Duodenal mucosa (tissue), 2 donors: ENCODE data around the gene TFB2M.
"Not testable (repeated sequence)": the region's sequence is repeated elsewhere in the genome, so short reads cannot be mapped to it uniquely, and the experiment has no call there.

Experiments
- H3K27ac ChIP-seq: one replicate; pipeline ENCODE4 v1.7.0; 2013; ENCODE audit warnings: low read depth, low read length
- H3K27me3 ChIP-seq, 2 donors: one replicate each; pipeline ENCODE4 v1.7.0; 2013; ENCODE audit warnings: low read length in 2 of 2, control low read depth in 1 of 2; ENCODE audit not compliant: insufficient read depth in 2 of 2, control insufficient read depth in 1 of 2
- H3K36me3 ChIP-seq, 2 donors: one replicate each; pipeline ENCODE4 v1.7.0; 2013; ENCODE audit warnings: low read length in 2 of 2, control low read depth in 1 of 2; ENCODE audit not compliant: insufficient read depth in 2 of 2, control insufficient read depth in 1 of 2
- H3K4me1 ChIP-seq, 2 donors: one replicate each; pipeline ENCODE4 v1.7.0; 2013; ENCODE audit warnings: low read length in 2 of 2, control low read depth in 1 of 2; ENCODE audit not compliant: insufficient read depth in 2 of 2, control insufficient read depth in 1 of 2
- H3K4me3 ChIP-seq, 2 donors: one replicate each; pipeline ENCODE4 v1.7.0; 2013; ENCODE audit warnings: low read length in 2 of 2, low read depth in 1 of 2
- H3K9ac ChIP-seq, 2 donors: one replicate each; pipeline ENCODE4 v1.7.0; 2013; ENCODE audit warnings: low read length in 2 of 2, low read depth in 1 of 2
- H3K9me3 ChIP-seq, 2 donors: one replicate each; pipeline ENCODE4 v1.7.0; 2013; ENCODE audit warnings: low read length in 2 of 2, control low read depth in 1 of 2; ENCODE audit not compliant: control insufficient read depth in 1 of 2

Gene TFB2M

DNA sequence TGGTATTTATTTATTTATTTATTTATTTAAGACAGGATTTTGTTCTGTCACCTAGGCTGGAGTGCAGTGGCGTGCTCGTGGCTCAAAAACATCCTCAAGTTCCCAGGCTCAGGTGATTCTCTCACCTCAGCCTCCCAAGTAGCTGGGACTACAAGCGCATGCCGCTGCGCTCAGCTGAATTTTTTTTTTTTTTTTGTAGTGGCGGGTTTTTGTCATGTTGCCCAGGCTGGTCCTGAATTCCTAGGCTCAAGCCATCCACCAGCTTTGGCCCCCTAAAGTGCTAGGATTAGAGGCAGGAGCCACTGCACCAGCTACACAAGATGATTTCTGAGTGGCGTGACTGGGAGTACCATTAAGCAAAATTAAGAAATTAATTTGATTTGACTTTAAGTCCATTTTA is 31.9 kb upstream of the TFB2M start:
- no peaks in the 10 kb centered on the region for H3K9me3 ChIP-seq
- no peak overlapping the region for H3K27ac ChIP-seq
- H3K4me1 ChIP-seq: peaks cover 0 to 6% of the 10 kb centered on the region in 2 donors
- no peaks in the 10 kb centered on the region for H3K27me3 ChIP-seq
- no peak overlapping the region for H3K4me3 ChIP-seq
- H3K9ac ChIP-seq: no peak overlapping the region
- H3K36me3 ChIP-seq: peaks cover 0 to 5% of the 10 kb centered on the region in 2 donors

DNA sequence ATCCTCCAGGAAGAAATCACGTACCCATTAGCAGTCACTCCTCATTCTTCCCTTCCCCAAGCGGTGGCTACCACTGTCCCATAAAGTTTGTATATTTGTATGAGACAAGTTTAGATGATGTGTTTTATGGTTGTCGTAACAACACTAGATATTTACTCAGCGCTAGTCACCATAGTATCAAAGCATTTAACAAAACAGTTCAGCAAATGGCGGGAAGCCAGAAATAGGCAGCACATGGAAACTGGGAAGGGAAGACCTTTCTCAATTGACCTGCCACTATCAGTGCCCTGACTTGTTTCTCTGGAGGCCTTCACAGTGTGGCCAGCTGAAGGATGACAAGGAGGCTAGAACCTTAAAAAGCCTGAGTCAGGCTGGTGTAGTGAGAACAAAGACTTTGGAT is 31.3 kb upstream of the TFB2M start:
- Histone ChIP-seq H3K36me3 (peaks cover 0 to 5% of the 10 kb centered on the region in 2 donors), H3K9me3 (no peaks in the 10 kb centered on the region), H3K4me3 (no peak overlapping the region), H3K27me3 (no peaks in the 10 kb centered on the region), H3K27ac (no peak overlapping the region), H3K9ac (no peak overlapping the region), H3K4me1 (peaks cover 0 to 6% of the 10 kb centered on the region in 2 donors)

DNA sequence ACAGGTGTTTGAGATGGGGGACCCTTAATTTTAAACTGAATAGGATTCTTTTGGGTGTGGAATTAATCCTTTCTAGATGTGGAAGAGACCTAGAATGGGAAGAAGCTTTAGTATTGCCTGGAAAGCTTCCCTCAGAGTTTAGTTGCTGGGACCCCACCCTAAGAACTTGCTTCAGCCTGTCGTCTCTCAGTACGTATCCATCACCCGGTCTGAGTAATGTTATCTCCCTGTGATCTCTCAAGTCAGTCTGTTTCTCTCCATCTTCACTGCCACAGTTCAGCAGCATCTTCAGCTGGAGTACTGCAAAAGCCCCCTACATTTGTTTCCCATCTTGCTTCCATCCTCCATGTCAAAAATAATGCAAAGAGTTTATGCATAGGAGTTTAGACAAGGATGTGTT is 29.1 kb upstream of the TFB2M start:
- peaks cover 7 to 13% of the 10 kb centered on the region in 2 donors for H3K36me3 ChIP-seq
- no peak overlapping the region for H3K4me3 ChIP-seq
- no peak overlapping the region for H3K27ac ChIP-seq
- H3K27me3 ChIP-seq: no peaks in the 10 kb centered on the region
- H3K9me3 ChIP-seq: no peaks in the 10 kb centered on the region
- no peak overlapping the region for H3K9ac ChIP-seq
- peaks cover 5 to 14% of the 10 kb centered on the region in 2 donors for H3K4me1 ChIP-seq

DNA sequence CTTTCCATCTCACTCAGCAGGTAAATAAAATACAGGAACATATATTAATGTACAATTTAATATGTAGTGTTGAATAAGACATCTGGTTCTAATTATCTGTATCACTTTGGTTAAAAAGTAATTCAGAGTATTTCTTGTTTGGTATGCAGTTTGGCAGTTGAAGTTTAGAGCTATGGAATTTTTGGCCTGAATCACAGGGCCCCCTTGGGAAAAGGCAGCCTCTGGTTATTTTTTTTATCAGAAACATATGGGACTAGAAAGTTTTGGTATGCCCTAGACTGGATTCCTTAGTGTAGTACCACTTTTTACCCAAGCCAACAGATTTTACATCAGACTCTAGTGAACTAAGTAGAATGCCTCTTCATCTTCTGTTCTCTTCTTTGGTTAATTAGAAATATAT is 26.6 kb upstream of the TFB2M start:
- Histone ChIP-seq H3K27ac (no peak overlapping the region), H3K27me3 (no peaks in the 10 kb centered on the region)

DNA sequence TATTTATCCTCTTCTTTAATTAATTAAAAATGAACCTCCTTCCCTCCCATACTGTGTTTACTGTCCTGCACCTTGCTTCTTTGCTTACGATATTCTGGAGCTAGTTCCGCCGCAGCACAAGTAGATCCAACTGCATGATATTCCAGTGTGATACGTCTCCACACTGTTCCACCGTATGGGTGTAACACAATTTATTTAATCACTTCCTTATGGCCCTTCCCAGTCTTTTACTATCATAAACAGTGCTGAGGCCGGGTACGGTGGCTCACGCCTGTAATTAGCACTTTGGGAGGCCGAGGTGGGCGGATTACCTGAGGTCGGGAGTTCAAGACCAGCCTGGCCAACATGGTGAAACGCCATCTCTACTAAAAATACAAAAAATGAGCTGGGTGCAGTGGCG is 25.9 kb upstream of the TFB2M start:
- H3K9ac ChIP-seq: no peak overlapping the region
- peaks cover 9 to 11% of the 10 kb centered on the region in 2 donors for H3K4me1 ChIP-seq
- no peaks in the 10 kb centered on the region for H3K9me3 ChIP-seq
- no peak overlapping the region for H3K27ac ChIP-seq
- no peaks in the 10 kb centered on the region for H3K27me3 ChIP-seq
- H3K36me3 ChIP-seq: peaks cover 7 to 13% of the 10 kb centered on the region in 2 donors
- no peak overlapping the region for H3K4me3 ChIP-seq

More for the DNA sequence above, 26.6 kb upstream of the TFB2M start:
- Histone ChIP-seq H3K9ac (no peak overlapping the region), H3K4me1 (peaks cover 5 to 14% of the 10 kb centered on the region in 2 donors), H3K4me3 (no peak overlapping the region), H3K36me3 (peaks cover 7 to 13% of the 10 kb centered on the region in 2 donors), H3K9me3 (no peaks in the 10 kb centered on the region)

DNA sequence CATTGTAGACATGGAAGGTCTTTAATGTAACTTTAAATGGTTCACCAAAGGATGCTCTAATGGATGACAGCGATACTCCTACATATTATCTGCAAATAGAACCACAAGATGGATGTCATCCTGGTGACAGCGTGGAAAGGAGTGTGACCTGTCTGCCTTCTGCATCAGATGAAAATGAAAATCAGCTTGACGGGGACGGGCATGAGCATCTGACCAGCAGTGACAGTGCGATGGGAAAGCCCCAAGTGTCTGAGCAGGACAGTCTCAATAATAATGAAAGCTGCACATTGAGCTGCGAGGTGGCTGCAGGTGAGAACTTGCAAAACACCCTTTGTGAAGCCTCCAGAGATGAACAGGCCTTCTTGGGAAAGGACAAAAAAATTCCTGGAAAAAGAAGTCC is 25.4 kb upstream of the TFB2M start:
- Histone ChIP-seq H3K36me3 (peaks cover 7 to 13% of the 10 kb centered on the region in 2 donors), H3K27ac (no peak overlapping the region), H3K4me1 (peaks cover 8 to 11% of the 10 kb centered on the region in 2 donors), H3K9ac (no peak overlapping the region), H3K27me3 (no peaks in the 10 kb centered on the region), H3K4me3 (no peak overlapping the region), H3K9me3 (no peaks in the 10 kb centered on the region)

DNA sequence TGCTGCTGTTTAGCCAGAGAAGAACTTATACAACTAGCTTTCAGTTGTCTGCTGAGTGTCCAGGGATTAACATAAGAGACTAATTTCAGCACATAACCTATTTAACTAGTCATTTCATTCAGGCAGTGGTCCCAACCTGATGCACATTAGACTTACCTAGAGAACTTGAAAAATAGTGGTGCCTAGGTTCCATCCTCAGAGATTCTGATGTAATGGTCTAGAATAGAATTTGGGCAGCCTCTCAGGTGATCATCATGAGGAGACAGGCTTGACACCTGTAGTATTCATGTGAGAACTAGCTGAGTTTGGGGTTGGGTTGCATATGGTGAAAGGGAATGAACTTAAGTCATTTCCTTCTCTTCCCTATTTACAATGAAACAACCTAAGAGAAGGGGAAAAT is 25.0 kb upstream of the TFB2M start:
- H3K9ac ChIP-seq: no peak overlapping the region
- H3K36me3 ChIP-seq: peaks cover 7 to 13% of the 10 kb centered on the region in 2 donors
- H3K4me3 ChIP-seq: no peak overlapping the region
- H3K9me3 ChIP-seq: no peaks in the 10 kb centered on the region
- no peak overlapping the region for H3K27ac ChIP-seq
- H3K4me1 ChIP-seq: peaks cover 8 to 11% of the 10 kb centered on the region in 2 donors
- H3K27me3 ChIP-seq: no peaks in the 10 kb centered on the region

DNA sequence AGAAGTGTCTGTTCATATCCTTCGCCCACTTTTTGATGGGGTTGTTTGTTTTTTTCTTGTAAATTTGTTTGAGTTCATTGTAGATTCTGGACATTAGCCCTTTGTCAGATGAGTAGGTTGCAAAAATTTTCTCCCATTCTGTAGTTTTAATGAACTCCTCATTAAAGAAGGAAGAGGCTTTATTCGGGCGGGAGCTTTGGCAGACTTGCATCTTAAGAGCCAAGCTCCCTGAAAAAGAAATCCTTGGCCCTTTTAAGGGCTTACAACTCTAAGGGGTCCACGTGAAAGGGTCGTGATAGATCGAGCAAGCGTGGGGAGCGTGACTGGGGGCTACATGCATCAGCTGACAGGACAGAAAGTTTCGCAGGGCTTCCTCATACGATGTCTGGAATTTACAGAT is 23.9 kb upstream of the TFB2M start:
- H3K27ac ChIP-seq, H3K9me3 ChIP-seq, H3K27me3 ChIP-seq, H3K9ac ChIP-seq, H3K4me3 ChIP-seq: not testable (repeated sequence)
- H3K4me1 ChIP-seq: peaks cover 8 to 14% of the 10 kb centered on the region in 2 donors
- H3K36me3 ChIP-seq: peaks cover 7 to 11% of the 10 kb centered on the region in 2 donors

DNA sequence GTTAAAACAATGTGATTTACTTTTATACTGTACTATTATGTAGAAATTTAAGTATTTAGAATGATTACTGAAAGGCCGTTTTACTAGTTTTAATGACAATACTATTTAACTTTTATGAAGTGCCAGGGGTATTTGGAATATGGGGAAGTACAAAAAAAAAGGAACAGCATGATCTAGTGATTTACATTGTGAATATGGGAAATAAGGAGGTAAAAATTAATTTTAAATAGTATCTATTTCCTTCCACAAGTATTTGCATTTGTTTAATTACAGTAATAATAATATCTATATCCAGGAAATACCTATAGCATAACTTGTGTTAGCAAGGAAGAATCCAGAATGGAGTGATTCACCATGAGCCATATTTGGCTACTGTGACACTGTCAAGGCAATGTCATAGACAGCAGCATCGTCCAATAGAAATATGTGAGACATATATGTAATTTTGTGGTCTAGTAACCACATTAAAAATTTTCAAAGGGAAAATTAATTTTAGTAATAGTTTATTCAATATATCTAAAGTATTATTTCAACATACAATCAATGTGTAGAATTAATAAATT is 22.2 kb upstream of the TFB2M start:
- Histone ChIP-seq H3K27ac (no peak overlapping the region), H3K4me3 (no peak overlapping the region), H3K27me3 (no peaks in the 10 kb centered on the region), H3K4me1 (peaks cover 16 to 31% of the 10 kb centered on the region in 2 donors), H3K9me3 (no peaks in the 10 kb centered on the region), H3K36me3 (peaks cover 7 to 8% of the 10 kb centered on the region in 2 donors), H3K9ac (no peak overlapping the region)

DNA sequence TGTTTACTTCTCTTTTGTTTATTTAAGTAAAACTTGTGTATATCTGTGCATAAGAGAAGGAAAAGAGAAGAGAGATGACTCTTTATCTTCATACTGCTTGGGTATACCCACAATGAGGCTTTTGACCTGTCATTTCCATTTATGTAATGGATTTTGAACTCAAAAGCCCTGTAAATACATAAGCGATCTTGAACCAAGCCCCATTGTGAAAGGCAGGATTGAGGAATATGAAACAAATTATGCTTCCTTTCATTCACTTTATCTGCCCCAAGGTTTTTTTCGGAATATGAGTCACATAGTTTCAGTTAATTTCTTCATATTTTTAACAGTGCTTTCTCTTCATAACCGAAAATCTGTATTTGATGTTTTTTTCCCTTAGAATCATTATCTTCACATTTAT is 21.5 kb upstream of the TFB2M start:
- Histone ChIP-seq H3K4me1 (peaks cover 19 to 37% of the 10 kb centered on the region in 2 donors), H3K27ac (no peak overlapping the region), H3K9me3 (no peaks in the 10 kb centered on the region), H3K27me3 (no peaks in the 10 kb centered on the region), H3K9ac (peak overlapping the region in 1 of 2 donors; percentile 3), H3K36me3 (peaks cover 7 to 8% of the 10 kb centered on the region in 2 donors), H3K4me3 (no peak overlapping the region)
